ENCODE data around the gene LYZL4. TPM values are rescaled to one million over a fixed set of nuclear protein-coding genes. Genes with fewer than 3 reads are reported as not detected.

The LYZL4 gene
- total and polyA plus RNA-seq, 2 of the 4 experiments (the other 2 are of a cell fraction) = not detected

GRCh38 chr3:42369304-42369703, 41.1 kb downstream of the LYZL4 start:
- ChIA-PET CTCF (no interaction called here), POLR2A (ENCODE audit: unreplicated experiment) (no interaction called here)
- in situ Hi-C loops (cut with MboI; ENCODE audit: low sequenced_read_pairs) = no loop called here
- TF ChIP-seq CHD1 (IDR thresholded peaks at IDR 0.05; ENCODE audit: low read depth, low read length) (no peak), RAD21 (IDR thresholded peaks at IDR 0.05; ENCODE audit: low read length) (no peak), MAZ (IDR thresholded peaks at IDR 0.05; ENCODE audit: borderline replicate concordance, low read depth, low read length) (no peak), MAFK (IDR thresholded peaks at IDR 0.05; ENCODE audit: low read depth, low read length) (no peak), RCOR1 (IDR thresholded peaks at IDR 0.05; ENCODE audit: insufficient replicate concordance, low read length) (no peak), CEBPB (IDR thresholded peaks at IDR 0.05; ENCODE audit: low read depth, low read length) (no peak), FOS (IDR thresholded peaks at IDR 0.05; ENCODE audit: low read depth, low read length) (no peak), MXI1 (IDR thresholded peaks at IDR 0.05; ENCODE audit: borderline replicate concordance, low read depth, low read length) (no peak), POLR2A (IDR thresholded peaks at IDR 0.05; ENCODE audit: low read depth, low read length) (no peak), NFE2L2 (IDR thresholded peaks at IDR 0.05; ENCODE audit: low read depth, low read length) (no peak), SMC3 (IDR thresholded peaks at IDR 0.05; ENCODE audit: low read depth, low read length) (no peak)
- TF ChIP-seq, protein P1, sequence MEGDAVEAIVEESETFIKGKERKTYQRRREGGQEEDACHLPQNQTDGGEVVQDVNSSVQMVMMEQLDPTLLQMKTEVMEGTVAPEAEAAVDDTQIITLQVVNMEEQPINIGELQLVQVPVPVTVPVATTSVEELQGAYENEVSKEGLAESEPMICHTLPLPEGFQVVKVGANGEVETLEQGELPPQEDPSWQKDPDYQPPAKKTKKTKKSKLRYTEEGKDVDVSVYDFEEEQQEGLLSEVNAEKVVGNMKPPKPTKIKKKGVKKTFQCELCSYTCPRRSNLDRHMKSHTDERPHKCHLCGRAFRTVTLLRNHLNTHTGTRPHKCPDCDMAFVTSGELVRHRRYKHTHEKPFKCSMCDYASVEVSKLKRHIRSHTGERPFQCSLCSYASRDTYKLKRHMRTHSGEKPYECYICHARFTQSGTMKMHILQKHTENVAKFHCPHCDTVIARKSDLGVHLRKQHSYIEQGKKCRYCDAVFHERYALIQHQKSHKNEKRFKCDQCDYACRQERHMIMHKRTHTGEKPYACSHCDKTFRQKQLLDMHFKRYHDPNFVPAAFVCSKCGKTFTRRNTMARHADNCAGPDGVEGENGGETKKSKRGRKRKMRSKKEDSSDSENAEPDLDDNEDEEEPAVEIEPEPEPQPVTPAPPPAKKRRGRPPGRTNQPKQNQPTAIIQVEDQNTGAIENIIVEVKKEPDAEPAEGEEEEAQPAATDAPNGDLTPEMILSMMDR (conservative IDR thresholded peaks at IDR 0.05; ENCODE audit: low read depth, low read length) = no peak
- dilution Hi-C loops (cut with HindIII; ENCODE audit: low sequenced_read_pairs, unreplicated experiment) = no loop called here
- Histone ChIP-seq H3K9me1 (ENCODE audit: insufficient read depth, low read length) (no peaks in the 10 kb centered on the region), H2AK5ac (ENCODE audit: low read depth, low read length) (no peak overlapping the region), H4K8ac (ENCODE audit: low read depth in 2 of 2, low read length in 2 of 2) (no peak overlapping the region), H3K9me3 (ENCODE audit: control insufficient read depth, insufficient read depth, low read length) (0 out of 2 replicates have a peak, but pooled peaks cover 2% of the 10 kb centered on the region), H3K4me1 (ENCODE audit: control insufficient read depth, insufficient read depth, low read length) (no peaks in the 10 kb centered on the region), H2BK5ac (ENCODE audit: low read depth, low read length, poor library complexity, severe bottlenecking) (no peak overlapping the region), H3K27me3 (ENCODE audit: control insufficient read depth, insufficient read depth, low read length) (no peaks in the 10 kb centered on the region), H3K14ac (replicated peaks; ENCODE audit: low read depth, low read length) (no peak overlapping the region), H2BK15ac (ENCODE audit: low read depth, low read length) (no peak overlapping the region), H2AK9ac (replicated peaks; ENCODE audit: low read depth, low read length, poor library complexity) (no peak overlapping the region), H3K9ac (ENCODE audit: low read depth, low read length) (no peak overlapping the region), H3K4ac (ENCODE audit: low read depth, low read length) (no peak overlapping the region), H3K79me1 (ENCODE audit: low read depth in 1 of 2, low read length in 2 of 2) (no peaks in the 10 kb centered on the region), H4K5ac (ENCODE audit: low read depth, low read length) (no peak overlapping the region), H3K56ac (ENCODE audit: extremely low read depth, insufficient read depth, low read length) (no peak overlapping the region), H2AFZ (replicated peaks; ENCODE audit: low read length, poor library complexity) (no peak overlapping the region), H3K4me3 (ENCODE audit: insufficient read depth, low read depth, low read length) (no peak overlapping the region), H3K36me3 (ENCODE audit: control insufficient read depth, insufficient read depth, low read length) (no peaks in the 10 kb centered on the region), H4K20me1 (ENCODE audit: insufficient read depth, low read length) (no peaks in the 10 kb centered on the region), H4K91ac (ENCODE audit: insufficient read depth, low read depth, low read length) (no peak overlapping the region), H3K23ac (ENCODE audit: low read depth, low read length) (no peak overlapping the region), H3K18ac (ENCODE audit: low read depth, low read length) (no peak overlapping the region), H2BK120ac (ENCODE audit: low read depth, low read length) (no peak overlapping the region), H3K4me2 (ENCODE audit: low read depth, low read length) (no peak overlapping the region), H2BK20ac (ENCODE audit: low read depth, low read length) (no peak overlapping the region), H3K27ac (ENCODE audit: insufficient read depth, low read length) (no peak overlapping the region)
- DNase-seq (no peak), ATAC-seq (ENCODE audit: low read depth) (no peak)
- WGBS, 2 experiments (ENCODE audit: extremely low coverage in 2 of 2, insufficient read length in 1 of 2) = no CpG with 5 or more reads among the region's 4 CpGs
- no TSS peak for BruUV-seq (replicated peaks)
- intact Hi-C loops (cut with micrococcal nuclease) = no loop called here

All from IMR-90 (cell line).